Astrocyte (in vitro differentiated cells and primary cell): Measurements from ENCODE around the gene ATP10B. TPM values are rescaled to one million over a fixed set of nuclear protein-coding genes. Genes with fewer than 3 reads are reported as not detected.

Source experiments
- DNase-seq: peaks from one replicate; pipeline ENCODE4 v3.0.0-alpha.2; 2010; ENCODE audit warnings: low read depth
- FAIRE-seq: peaks from 2 replicates; lab custom pipeline; 2011; peaks lifted over from hg19 to GRCh38; lab: Jason Lieb, UNC
- H2AFZ ChIP-seq: 2 replicates; pipeline ENCODE4 v1.6.0; 2012; ENCODE audit warnings: low read depth, low read length, inconsistent platforms
- H3K27ac ChIP-seq: 2 replicates; pipeline ENCODE4 v1.5.1; 2011; ENCODE audit warnings: low read depth, low read length, inconsistent platforms
- H3K27me3 ChIP-seq: 2 replicates; pipeline ENCODE4 v1.6.0; 2011; ENCODE audit warnings: low read length, inconsistent platforms; ENCODE audit not compliant: insufficient read depth
- H3K36me3 ChIP-seq: 2 replicates; pipeline ENCODE4 v1.5.1; 2011; ENCODE audit warnings: low read length, inconsistent platforms; ENCODE audit not compliant: insufficient read depth
- H3K4me1 ChIP-seq: 2 replicates; pipeline ENCODE4 v1.5.1; 2011; ENCODE audit warnings: low read length, inconsistent platforms; ENCODE audit not compliant: insufficient read depth
- H3K4me2 ChIP-seq: 2 replicates; pipeline ENCODE4 v1.6.0; 2012; ENCODE audit warnings: low read length, inconsistent platforms
- H3K4me3 ChIP-seq: 2 replicates; pipeline ENCODE4 v1.5.1; 2011; ENCODE audit warnings: low read depth, mild to moderate bottlenecking, low read length, inconsistent platforms; ENCODE audit not compliant: insufficient read depth
- H3K79me2 ChIP-seq: 2 replicates; pipeline ENCODE4 v1.6.0; 2012; ENCODE audit warnings: mild to moderate bottlenecking, low read length, inconsistent platforms; ENCODE audit not compliant: insufficient read depth
- H3K9ac ChIP-seq: 2 replicates; pipeline ENCODE4 v1.6.0; 2012; ENCODE audit warnings: mild to moderate bottlenecking, low read length, inconsistent platforms
- H3K9me3 ChIP-seq: 2 replicates; pipeline ENCODE4 v1.5.1; 2012; ENCODE audit warnings: low read depth, mild to moderate bottlenecking, low read length, inconsistent platforms; ENCODE audit not compliant: insufficient read depth
- H4K20me1 ChIP-seq: 2 replicates; pipeline ENCODE4 v1.6.0; 2012; ENCODE audit warnings: low read length, inconsistent platforms; ENCODE audit not compliant: insufficient read depth
- H3K27ac Mint-ChIP-seq: one replicate; pipeline ENCODE4 v1.8.0; 2021; ENCODE audit warnings: mild to moderate bottlenecking, mixed read lengths; ENCODE audit not compliant: unreplicated experiment
- H3K27me3 Mint-ChIP-seq: one replicate; pipeline ENCODE4 v1.8.0; 2021; ENCODE audit warnings: low read depth, mixed read lengths; ENCODE audit not compliant: unreplicated experiment
- H3K36me3 Mint-ChIP-seq: one replicate; pipeline ENCODE4 v1.8.0; 2021; ENCODE audit warnings: low read depth, mixed read lengths; ENCODE audit not compliant: unreplicated experiment
- H3K4me1 Mint-ChIP-seq: one replicate; pipeline ENCODE4 v1.8.0; 2021; ENCODE audit warnings: low read depth, mixed read lengths; ENCODE audit not compliant: unreplicated experiment
- H3K4me3 Mint-ChIP-seq: one replicate; pipeline ENCODE4 v1.8.0; 2021; ENCODE audit warnings: mild to moderate bottlenecking, moderate library complexity, mixed read lengths; ENCODE audit not compliant: unreplicated experiment
- H3K9me3 Mint-ChIP-seq: one replicate; pipeline ENCODE4 v1.8.0; 2021; ENCODE audit warnings: mild to moderate bottlenecking, mixed read lengths; ENCODE audit not compliant: unreplicated experiment
- CTCF ChIP-seq: IDR thresholded peaks from 2 replicates; pipeline ENCODE4 v1.5.1; 2011; ENCODE audit warnings: low read depth, mild to moderate bottlenecking, inconsistent platforms, low read length, moderate library complexity; ENCODE audit not compliant: insufficient read depth
- EZH2 ChIP-seq: IDR thresholded peaks from 2 replicates; pipeline ENCODE4 v1.6.1; 2012; ENCODE audit warnings: mild to moderate bottlenecking, low read length, inconsistent platforms; ENCODE audit not compliant: insufficient read depth
- total RNA-seq: library from RNA; stranded (reverse); gene quantifications from 2 replicates; pipeline ENCODE4 v1.2.1, GENCODE V29; 2021

ATP10B gene
- total RNA-seq, 1 donor from 2014 or later: not detected

GRCh38 chr5:160638161-160638742 lies 213.8 kb downstream of the ATP10B start:
- no peaks in the 10 kb centered on the region for H4K20me1 ChIP-seq
- H3K9me3 ChIP-seq: no peaks in the 10 kb centered on the region
- no peaks in the 10 kb centered on the region for H3K27me3 ChIP-seq
- Mint-ChIP-seq H3K4me1 (peaks cover 4% of the 10 kb centered on the region), H3K9me3 (peaks cover 1% of the 10 kb centered on the region), H3K36me3 (no peaks in the 10 kb centered on the region), H3K27me3 (peaks cover 8% of the 10 kb centered on the region), H3K27ac (no peak overlapping the region), H3K4me3 (no peak overlapping the region)
- H3K4me2 ChIP-seq: no peak overlapping the region
- no peak for FAIRE-seq
- no peak overlapping the region for H3K4me3 ChIP-seq
- H2AFZ ChIP-seq: no peak overlapping the region
- H3K79me2 ChIP-seq: no peaks in the 10 kb centered on the region
- no peaks in the 10 kb centered on the region for H3K4me1 ChIP-seq
- no peak overlapping the region for H3K27ac ChIP-seq
- TF ChIP-seq EZH2 (no peak), CTCF (no peak)
- H3K36me3 ChIP-seq: no peaks in the 10 kb centered on the region
- no peak for DNase-seq
- no peak overlapping the region for H3K9ac ChIP-seq

GRCh38 chr5:160637357-160638090 lies 214.5 kb downstream of the ATP10B start:
- Mint-ChIP-seq H3K27ac (no peak overlapping the region), H3K36me3 (no peaks in the 10 kb centered on the region), H3K4me3 (no peak overlapping the region), H3K9me3 (peaks cover 1% of the 10 kb centered on the region), H3K27me3 (peaks cover 8% of the 10 kb centered on the region), H3K4me1 (peaks cover 4% of the 10 kb centered on the region)
- Histone ChIP-seq H3K27ac (no peak overlapping the region), H3K4me1 (no peaks in the 10 kb centered on the region), H2AFZ (no peak overlapping the region), H3K27me3 (no peaks in the 10 kb centered on the region), H3K4me2 (no peak overlapping the region), H4K20me1 (no peaks in the 10 kb centered on the region), H3K79me2 (no peaks in the 10 kb centered on the region), H3K9ac (no peak overlapping the region), H3K36me3 (no peaks in the 10 kb centered on the region), H3K9me3 (no peaks in the 10 kb centered on the region), H3K4me3 (no peak overlapping the region)
- no peak for FAIRE-seq
- no peak for DNase-seq
- TF ChIP-seq EZH2: no peak
- TF ChIP-seq CTCF: no peak

- TF ChIP-seq CTCF (no peak), EZH2 (no peak)
- Mint-ChIP-seq H3K4me3 (no peak overlapping the region), H3K36me3 (no peaks in the 10 kb centered on the region), H3K27me3 (peaks cover 8% of the 10 kb centered on the region), H3K9me3 (peaks cover 1% of the 10 kb centered on the region), H3K4me1 (peaks cover 4% of the 10 kb centered on the region), H3K27ac (no peak overlapping the region)
- Histone ChIP-seq H3K4me3 (no peak overlapping the region), H3K4me1 (no peaks in the 10 kb centered on the region), H3K9me3 (no peaks in the 10 kb centered on the region), H3K9ac (no peak overlapping the region), H2AFZ (no peak overlapping the region), H3K27me3 (no peaks in the 10 kb centered on the region), H3K36me3 (no peaks in the 10 kb centered on the region), H4K20me1 (no peaks in the 10 kb centered on the region), H3K27ac (no peak overlapping the region), H3K79me2 (no peaks in the 10 kb centered on the region), H3K4me2 (no peak overlapping the region)
- DNase-seq (no peak), FAIRE-seq (no peak)
These were observed 216.3 kb downstream of the ATP10B start for GRCh38 chr5:160635663-160636062.
